Neural progenitor cell (in vitro differentiated cells): ENCODE measurements around the gene HYAL4.

ENCODE experiments used
- EZH2 ChIP-seq: fragments of 200-600 bp; sonication (generic); IDR thresholded peaks from 2 replicates; pipeline ENCODE4 v1.6.1; 2017; ENCODE audit warnings: antibody characterized with exemption, mild to moderate bottlenecking, moderate library complexity
- EZH2phosphoT487 ChIP-seq: fragments of 200-600 bp; sonication (generic); IDR thresholded peaks from 2 replicates; pipeline ENCODE4 v1.6.1; 2017; ENCODE audit warnings: antibody characterized with exemption
- TF ChIP-seq, protein P1 (sequence below): fragments of 200-600 bp; sonication (generic); IDR thresholded peaks from 2 replicates; pipeline ENCODE4 v1.5.1; 2017; ENCODE audit warnings: antibody characterized with exemption, mild to moderate bottlenecking

DNA sequence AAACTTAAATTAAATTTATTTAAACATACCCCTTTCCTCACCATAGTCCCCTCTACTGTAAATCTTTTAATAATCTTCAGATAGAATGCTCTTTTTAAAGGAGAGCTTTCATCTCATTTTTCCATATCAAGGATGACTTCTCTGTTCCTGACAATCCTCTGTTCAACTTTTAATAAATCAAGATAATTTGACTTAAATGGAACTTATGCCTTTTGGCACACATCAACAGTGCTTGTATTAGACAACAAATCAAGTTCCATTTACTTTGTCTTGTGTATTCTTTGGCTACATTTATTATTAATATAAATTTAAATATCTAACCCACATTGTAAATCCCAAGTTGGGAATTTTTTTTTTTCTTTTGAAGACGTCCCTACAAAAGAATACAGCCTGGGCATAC is 42.7 kb upstream of the HYAL4 start:
- TF ChIP-seq, protein P1, sequence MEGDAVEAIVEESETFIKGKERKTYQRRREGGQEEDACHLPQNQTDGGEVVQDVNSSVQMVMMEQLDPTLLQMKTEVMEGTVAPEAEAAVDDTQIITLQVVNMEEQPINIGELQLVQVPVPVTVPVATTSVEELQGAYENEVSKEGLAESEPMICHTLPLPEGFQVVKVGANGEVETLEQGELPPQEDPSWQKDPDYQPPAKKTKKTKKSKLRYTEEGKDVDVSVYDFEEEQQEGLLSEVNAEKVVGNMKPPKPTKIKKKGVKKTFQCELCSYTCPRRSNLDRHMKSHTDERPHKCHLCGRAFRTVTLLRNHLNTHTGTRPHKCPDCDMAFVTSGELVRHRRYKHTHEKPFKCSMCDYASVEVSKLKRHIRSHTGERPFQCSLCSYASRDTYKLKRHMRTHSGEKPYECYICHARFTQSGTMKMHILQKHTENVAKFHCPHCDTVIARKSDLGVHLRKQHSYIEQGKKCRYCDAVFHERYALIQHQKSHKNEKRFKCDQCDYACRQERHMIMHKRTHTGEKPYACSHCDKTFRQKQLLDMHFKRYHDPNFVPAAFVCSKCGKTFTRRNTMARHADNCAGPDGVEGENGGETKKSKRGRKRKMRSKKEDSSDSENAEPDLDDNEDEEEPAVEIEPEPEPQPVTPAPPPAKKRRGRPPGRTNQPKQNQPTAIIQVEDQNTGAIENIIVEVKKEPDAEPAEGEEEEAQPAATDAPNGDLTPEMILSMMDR = no peak
- TF ChIP-seq EZH2 = no peak
- no peak for TF ChIP-seq EZH2phosphoT487
